ENCODE measurements around the gene RGS2.
A peak's percentile ranks its signal among the peaks of the same experiment; 100 is the strongest.

Gene RGS2, protein sequence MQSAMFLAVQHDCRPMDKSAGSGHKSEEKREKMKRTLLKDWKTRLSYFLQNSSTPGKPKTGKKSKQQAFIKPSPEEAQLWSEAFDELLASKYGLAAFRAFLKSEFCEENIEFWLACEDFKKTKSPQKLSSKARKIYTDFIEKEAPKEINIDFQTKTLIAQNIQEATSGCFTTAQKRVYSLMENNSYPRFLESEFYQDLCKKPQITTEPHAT

DNA sequence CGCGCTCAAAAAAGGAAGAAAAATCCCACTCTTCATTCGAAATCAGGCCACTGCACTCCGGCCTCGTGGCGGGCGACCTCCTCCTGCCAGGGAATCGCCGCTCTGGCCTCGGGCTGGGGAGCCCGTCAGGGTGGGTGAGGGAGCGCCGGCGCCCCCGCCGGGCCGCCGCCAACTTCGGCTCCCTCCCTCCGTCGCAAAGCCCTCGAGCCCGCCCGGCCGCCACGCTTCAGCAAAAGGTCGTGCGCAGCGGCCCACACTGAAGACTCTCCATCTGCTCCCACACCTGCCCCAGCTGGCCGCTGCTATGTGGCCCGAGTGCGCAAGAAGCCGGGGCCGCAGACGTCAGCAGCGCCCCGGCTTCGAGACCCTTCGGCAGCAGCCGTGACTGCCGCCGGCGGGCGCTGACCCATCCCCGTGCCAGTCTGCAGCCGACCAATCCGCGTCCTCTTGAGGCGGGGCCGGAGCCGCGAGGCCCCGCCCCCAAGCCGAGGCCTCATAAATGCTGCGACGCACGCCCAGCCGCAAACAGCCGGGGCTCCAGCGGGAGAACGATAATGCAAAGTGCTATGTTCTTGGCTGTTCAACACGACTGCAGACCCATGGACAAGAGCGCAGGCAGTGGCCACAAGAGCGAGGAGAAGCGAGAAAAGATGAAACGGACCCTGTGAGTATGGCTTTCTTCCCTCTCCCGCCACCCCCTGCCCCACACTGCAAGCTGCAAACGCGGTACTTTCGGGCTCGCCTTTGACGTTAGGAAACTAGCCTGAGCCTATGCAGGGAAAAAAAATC, at the start of gene RGS2:
Gene RGS2, plus strand, starts transcription at position 522 of the 789 bp plus-strand sequence. Its CDS starts 33 bp downstream, at position 555.
- peak; percentile 94 for DNase-seq

DNA sequence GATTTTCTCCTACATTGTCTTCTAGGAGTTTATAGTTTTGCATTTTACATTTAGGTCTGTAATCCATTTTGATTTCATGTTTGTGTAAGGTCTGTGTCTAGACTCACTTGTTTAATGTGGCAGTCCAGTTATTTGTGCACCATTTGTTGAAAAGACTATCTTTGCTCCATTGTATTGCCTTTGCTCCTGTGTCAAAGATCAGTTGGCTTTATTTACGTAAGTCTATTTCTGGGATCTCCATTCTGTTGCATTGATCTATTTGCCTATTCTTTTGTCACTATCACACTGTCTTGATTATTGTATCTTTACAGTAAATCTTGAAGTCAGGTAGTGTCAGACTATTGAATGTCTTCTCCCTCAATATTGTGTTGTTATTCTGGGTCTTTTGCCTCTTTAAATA, 49.7 kb upstream of the RGS2 start:
- DNase-seq, result no peak

DNA sequence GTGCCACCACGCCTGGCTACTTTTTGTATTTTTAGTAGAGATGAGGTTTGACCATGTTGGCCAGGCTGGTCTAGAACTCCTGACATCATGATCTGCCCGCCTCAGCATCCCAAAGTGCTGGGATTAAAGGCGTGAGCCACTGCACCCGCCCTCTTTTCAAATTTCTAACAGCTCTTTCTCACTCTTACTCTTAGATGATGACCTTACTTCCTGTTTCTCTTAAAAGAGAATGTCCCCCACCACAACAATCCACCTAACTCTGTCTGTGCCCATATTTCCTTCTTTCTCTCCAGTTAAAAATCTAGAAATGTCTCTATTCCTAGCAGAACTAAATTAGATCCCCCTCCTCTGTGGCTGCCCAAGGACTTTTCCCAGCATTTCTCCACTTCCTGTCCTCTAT, 46.6 kb upstream of the RGS2 start:
- no peak for DNase-seq

DNA sequence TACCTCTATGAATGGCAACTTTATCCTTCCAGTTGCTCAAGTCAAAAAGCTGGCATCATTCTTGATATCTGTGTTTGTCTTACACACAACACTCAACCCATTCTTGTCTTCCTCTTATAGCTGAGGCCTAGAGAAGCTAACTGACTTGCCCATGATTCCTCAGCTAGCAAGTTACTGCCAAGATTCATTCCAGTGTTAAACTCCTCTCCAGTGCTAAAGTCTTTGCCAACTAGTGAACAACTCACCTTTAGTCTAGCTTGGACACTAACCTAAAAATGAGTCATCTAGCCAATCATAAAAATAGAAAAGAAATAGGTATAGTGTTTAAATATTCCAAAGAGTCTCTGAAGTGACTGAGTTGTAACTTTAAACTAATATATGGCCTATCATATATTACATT, 45.6 kb upstream of the RGS2 start:
- no peak for DNase-seq

DNA sequence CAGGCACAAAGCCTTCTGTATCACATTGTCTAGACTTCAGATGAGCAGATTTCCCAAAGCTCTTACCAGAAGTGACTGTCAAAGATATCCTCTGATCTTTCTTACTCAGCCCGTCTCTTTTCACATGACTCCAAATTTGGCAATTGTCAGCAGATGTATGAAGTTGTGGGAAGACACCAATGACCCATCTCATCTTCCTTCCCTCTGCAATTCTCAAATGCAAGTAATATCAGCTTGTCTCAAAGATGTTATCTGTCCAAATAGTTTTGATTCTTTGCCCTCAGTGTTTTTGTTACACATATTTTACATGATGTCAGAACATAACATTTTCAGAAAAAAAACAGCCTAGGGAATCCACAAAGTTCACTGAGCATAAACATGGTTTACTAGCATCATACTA, 45.1 kb upstream of the RGS2 start:
- DNase-seq, result no peak

DNA sequence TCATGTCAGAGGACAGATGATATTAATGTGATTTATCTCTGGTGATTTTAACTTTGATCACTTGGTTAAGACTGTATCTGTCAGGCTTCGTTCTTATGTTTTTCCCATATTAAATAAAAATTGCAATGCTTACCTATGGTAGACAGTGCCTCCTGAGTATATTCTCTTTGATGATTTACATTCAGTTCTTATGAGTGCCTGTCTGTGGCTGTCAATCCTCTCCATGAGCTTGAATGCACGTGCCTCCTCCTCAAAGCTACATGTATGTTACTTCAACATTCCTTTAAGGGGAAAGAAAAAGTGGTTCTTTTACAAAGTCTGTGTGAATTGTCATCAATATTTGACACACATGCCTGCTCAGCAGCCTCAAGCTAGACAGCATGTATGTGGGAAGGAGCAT, 44.2 kb upstream of the RGS2 start:
- no peak for DNase-seq

DNA sequence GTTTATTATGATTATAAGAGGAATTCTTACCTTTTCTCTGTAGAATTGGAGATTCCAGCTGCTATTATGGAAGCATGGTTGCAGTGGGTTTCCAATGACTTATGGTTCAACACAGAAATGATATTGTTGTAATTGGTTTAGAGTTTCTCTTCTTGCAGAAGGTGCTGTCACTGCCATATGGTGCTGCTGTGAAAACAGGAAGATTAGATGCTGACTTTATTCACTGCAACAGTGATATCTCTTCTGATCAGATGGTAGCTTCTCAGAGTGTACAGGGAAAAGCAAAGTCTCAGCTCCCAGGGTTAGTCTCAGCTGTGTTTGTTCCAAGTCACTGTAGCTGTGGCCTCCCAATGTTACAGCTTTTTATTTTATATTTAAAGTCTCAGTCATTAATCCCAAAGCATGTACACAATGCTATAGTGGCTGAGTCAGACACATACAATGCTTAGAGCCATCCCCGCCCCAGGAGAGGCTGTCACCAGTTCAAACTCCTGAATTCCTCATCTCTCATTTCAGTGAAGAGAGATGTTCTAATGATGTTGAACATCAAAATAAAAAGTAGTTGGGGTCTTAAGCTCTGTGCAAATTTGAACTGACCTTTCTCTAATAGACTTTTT, 42.7 kb upstream of the RGS2 start:
- DNase-seq, result no peak

DNA sequence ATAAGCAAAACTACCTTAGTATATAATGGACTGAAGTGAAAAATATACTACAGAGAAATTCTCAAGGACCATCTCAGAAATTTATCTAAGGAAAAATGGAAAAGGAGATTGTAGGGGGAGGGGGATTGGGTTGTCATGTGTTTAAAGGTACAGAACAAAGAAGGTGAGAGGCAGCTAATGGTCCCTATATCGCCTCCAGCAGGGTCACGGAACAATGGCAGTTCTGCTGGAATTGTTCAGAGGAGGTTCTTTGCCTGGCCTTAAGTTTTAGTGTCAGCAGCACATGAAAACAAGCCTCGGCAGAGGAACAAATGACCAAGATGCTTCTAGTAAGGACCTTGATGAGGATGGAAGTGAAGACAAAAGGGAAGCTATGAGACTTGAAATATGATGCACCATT, 42.0 kb upstream of the RGS2 start:
- DNase-seq, result no peak

DNA sequence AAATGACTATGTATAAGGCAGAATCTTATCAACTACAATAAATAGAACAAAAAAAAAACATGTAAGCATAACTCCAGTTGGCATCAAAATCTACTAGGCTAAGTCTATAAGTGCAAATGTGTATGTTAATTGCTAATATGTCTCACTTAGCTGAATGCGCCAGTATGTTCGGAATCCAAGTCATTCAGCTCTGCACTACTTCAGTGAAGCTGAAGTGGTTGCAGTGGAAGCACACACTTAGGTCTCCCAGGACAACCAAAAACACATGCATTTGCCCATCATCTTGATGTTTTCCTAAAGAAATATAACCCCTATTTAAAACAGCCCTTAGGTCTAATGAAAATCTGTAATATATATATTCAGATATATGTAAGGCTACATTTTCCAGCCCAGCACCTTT, 41.0 kb upstream of the RGS2 start:
- no peak for DNase-seq

DNA sequence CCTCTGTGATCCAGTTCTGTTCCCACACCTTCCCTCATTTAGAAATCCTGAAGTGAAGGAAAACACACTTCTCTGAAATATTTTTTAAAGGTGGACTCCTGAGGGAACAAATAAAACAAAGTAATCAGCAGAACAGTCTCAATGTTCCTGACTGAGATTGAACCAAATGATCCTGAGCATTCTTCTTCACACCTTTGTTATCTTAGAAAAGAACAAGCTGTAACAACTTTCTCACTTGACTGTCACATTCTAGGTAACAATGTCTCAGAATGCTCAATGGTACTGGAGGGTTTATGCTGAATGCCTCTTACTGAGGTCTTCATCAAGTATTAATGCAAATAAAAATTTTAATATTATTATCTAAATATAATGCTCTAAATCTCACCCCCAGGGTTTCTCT, 40.4 kb upstream of the RGS2 start:
- DNase-seq, result no peak

DNA sequence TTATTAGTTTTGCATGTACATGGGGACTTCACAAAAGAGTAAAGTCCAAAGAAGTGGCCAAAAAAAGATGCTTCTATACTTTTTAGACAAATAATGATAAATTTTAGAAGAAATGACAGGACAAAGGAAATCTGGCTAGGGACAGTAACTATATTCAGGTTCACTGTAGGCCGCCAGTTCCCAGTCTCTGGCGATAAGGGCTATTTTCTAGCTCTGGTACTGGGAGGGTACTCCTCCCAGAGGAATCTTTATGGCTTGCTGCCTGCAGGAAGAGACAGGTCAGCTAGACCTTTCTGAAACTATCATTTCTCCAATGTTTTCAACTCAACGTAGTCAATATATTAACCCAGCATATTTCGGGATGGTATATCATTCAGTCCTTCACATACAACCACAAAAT, 37.5 kb upstream of the RGS2 start:
- no peak for DNase-seq

DNA sequence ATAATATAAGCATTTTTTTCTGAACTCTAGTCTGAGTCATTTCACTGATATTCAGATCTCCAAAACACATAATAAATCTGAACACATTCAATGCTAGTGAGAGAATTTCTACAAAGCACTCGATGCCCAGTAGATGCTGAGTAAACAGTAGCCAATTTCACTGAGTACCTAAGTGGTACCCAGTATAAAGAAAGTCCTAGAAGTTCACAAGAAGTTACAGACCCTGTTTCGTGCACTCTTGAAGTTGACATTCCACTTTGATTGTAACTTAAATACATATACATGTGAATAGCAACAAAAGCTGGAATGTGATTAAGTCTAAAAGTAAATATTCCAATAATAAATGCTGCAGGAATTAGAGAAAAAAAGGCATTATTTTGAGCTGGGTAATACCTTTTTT, 33.2 kb upstream of the RGS2 start:
- no peak for DNase-seq

DNA sequence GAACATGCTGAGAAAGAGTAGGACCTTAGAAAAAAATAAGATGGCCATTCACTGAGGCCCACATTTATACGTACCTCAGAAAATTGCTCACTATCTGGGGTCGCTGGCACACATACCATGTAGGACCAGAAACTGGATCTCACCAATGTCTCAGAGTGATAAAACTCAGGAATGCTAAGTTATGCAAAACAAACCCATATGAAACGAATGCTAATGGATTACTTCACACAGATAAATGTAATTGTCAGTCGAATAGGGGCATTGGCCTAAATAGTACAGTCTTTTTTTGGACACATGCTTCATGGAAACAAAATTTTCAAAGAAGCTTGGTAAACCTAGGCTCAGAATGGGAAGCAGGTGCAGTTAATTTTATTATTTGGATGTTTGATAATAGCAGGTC, 32.6 kb upstream of the RGS2 start:
- DNase-seq, result no peak

DNA sequence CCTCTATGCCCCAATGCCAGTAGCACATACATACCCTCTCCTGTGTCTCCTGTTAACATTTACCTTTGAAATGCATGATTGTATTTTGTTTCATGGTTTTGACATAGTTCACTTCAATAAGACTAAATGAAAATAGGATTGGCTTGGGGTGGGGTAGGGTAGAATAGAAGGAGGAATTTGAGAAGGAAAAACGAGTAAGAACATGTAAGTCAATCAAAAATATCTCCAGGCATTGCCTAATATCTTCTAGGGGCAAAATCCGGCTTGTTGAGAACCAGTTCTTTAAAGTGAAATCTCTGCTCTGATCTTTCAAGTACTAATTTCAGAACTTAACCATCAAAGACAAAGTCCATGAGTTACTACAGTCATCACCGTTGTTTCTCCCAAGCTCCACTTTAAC, 31.8 kb upstream of the RGS2 start:
- DNase-seq, result no peak

DNA sequence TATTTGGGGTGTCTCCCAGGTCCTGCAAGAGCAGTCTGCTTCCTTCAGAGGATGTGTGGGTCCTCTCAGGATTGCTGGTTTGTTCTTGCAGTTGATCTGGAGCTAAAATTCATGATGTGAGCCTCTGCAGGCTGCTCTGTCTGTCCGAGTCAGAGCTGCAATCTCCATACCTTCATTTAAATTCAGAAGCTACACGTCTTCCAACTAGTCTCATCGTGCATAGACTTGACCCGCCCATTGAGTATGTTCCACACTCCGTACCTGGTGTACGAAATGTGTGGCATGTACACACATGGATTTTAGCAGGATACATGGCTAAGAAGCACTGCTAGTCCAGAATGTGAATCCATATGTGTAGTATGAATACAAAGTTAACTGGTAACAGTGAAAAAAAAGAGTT, 25.0 kb upstream of the RGS2 start:
- DNase-seq, result no peak

DNA sequence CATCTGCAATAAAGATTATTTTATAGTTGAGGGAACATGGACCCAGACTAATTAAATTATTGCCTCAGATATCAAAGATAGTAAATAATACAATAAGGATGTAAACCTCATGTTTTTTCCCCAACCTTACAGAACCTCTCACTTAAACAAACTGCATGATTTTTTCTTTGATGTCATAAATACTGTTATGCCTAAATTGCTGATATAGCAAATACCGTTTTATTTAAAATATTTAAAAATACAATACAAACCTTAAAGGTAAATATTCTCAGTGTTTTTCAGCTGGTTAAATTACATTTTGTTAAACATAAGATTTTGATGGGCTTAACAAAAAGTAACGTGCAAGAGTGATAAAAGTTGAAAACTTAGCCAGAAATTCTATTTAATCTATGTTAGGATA, 24.4 kb upstream of the RGS2 start:
- DNase-seq, result no peak

DNA sequence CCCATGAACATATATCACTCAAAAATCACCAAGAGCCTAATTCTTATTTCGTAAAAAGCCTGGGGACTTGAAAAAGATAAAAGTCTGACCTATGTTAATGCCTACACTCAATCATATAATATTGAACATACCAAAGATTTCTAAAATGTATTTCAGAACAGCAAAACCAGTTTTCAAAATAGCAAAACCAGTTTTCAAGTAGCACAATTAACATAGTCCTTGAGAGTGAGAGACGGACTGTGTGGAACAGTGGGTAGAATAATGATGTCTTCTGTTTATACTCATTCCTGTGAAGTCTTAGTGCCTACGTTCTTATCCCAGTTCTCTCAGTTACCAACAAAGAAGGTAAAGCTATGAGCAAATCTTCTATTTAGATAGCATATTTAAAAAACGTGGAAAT, 22.3 kb upstream of the RGS2 start:
- DNase-seq, result no peak

DNA sequence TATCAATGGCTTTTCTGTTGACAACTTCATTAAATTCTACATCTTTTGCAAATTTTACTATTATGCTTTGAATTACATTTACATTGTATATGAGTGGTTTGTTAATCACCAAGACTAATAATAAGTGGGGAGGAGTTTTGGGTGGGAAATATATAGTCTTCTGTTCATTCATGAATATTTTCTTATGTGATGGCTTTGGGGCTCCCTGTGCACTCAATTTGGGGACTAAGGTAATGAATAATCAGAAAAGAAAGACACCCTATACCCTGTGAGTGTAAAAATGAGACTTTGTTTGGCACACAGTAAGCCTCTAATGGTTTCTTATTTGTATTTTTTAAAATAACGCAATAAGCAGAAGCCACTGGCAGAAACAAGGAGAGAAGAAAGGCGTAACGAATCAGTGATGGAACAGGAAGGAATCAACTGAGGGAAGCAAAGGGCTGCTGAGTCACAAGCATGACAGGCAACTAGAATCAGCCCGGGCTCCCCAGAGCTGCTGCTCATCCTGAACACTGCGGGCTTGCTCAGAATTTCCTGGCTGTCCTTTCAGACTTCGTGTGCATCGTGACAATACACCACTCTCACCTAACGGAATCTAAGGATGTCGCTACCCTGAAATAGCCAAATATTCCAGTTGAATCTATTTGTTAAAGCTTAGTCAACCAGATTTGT, 20.8 kb upstream of the RGS2 start:
- peak; percentile 36 for DNase-seq

DNA sequence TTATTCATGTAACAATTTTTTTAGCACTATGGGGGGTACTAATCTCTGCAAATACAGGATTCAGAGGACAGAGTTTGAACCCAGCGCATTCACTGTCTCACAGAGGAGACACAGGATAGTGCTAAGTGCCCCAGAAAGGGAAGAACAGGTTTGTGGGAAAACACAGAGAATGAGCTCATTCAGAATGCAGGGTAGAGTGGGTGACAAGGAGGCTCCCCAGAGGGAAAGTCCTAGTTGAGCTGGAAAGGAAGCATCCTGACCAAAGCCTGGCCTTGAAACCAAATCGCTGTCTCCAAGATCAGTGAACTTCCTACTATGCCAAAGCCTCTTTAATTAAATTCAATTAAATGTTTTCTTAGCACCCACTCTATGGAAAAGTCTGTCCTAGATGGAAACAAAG, 19.0 kb upstream of the RGS2 start:
- DNase-seq, result no peak

DNA sequence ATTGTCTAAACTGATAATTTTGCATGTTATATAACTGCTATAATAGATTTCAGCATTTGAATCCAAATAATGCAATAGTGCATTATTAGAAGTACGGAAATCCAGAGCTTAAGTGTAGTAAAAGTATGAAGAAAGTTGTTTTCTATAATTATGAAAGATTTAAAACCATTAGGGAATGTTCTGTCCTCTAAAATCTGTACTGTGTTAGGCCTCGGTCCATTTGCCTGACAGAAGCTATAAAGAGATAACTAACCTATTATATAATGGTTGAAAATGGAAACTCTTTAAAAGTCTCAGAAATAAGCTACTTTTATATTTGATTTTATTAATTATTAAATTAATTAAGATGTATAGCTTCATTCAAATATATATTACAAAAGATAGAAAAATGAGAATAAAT, 16.2 kb upstream of the RGS2 start:
- no peak for DNase-seq

DNA sequence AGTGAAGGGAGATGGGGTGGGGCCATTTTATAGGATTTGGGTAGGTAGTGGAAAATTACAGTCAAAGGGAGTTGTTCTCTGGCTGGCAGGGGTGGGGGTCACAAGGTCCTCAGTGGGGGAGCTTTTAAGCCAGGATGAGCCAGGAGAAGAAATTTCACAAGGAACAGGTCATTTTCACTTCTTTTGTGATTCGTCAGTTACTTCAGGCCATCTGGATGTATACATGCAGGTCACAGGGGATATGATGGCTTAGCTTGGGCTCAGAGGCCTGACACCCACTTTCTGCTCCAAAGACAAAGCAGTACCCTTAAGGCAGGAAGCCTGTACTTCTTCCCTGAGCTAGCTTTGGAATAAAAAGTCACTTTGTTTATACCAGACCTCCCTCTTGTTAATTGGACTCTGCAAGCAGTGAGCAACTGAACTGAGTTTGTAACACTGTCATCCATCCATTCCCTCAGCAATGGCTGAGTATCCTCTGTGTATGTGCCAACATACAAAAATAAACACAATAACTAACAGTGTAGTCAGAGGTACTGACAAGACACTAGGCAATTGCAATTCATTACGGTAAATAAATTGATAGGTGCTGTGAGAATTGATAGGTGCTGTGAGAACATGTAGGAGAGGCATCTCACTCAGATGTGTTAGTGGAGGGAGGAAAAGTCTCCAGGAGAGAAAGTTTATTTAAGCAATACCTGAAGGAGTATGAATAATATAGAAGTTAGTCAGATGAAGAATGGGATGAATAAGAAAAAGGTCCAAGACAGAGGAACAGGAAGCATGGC, 14.7 kb upstream of the RGS2 start:
- no peak for DNase-seq

DNA sequence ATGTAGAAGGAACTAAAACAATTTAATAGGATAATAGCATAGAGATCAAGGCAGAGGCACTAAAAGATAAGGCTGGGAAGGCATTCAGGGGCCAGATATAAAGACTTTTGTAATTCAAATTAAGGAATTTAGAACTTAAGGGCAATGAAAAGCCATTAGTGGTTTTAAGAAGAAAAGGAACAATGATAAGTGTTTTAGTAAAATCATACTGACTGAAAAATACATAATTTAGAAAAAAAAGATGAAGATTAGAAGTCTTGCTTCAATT, 14.1 kb upstream of the RGS2 start:
- no peak for DNase-seq

DNA sequence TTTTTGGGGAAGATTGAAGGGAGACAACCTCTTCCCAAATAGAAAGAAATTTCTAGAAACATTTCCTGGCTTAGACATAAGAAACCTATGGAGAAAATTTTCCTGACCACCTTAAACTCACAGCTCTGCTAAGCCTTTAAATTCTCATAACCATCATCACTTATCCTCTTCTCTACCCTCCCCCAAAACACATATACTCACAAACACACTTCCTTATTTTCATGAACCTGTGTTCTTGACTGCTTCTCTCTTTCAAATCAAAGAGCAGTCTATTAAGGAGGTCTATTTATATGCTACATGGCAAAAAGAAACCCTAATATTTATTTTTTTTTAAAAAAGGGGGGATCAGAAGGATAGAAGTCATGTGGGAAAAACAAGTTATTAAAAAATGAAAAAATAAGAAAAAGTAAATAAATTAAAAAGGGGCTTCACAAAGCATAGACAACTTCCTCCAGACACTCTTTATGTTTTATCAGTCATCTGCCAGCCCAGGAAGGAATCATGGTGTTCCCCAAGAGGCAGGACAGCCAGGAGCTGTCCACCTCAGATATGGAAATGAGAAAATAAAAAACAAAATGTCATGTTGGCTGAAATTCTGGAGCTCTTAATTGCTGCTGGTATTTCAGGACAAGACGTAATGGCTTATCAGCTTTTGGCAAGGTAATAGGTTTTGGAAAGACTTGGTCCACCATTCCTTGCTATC, 12.8 kb upstream of the RGS2 start:
- no peak for DNase-seq
